HUES64 (cell line): ENCODE measurements around the gene EIF5.

Experiments used
- H3K27ac ChIP-seq: 2 replicates; pipeline ENCODE4 v1.7.0; 2013; ENCODE audit warnings: low read depth, low read length, inconsistent platforms
- H3K27me3 ChIP-seq: 2 replicates; pipeline ENCODE4 v1.6.1; 2013; ENCODE audit warnings: mild to moderate bottlenecking, low read length; ENCODE audit not compliant: insufficient read depth
- H3K36me3 ChIP-seq: 2 replicates; pipeline ENCODE4 v1.6.1; 2013; ENCODE audit warnings: mild to moderate bottlenecking, low read length; ENCODE audit not compliant: insufficient read depth
- H3K4me1 ChIP-seq: 2 replicates; pipeline ENCODE4 v1.6.1; 2013; ENCODE audit warnings: mild to moderate bottlenecking, low read length, moderate library complexity; ENCODE audit not compliant: insufficient read depth
- H3K4me3 ChIP-seq: 2 replicates; pipeline ENCODE4 v1.5.1; 2013; ENCODE audit warnings: mild to moderate bottlenecking, low read length, moderate library complexity
- H3K9ac ChIP-seq: 2 replicates; pipeline ENCODE4 v1.6.1; 2013; ENCODE audit warnings: mild to moderate bottlenecking, low read depth, low read length
- H3K9me3 ChIP-seq: 2 replicates; pipeline ENCODE4 v1.6.1; 2013; ENCODE audit warnings: low read depth, low read length; ENCODE audit not compliant: insufficient read depth
- WGBS: fragments of 150-250, 120-280 bp; methylation state at CpG from one replicate; pipeline ENCODE4 v1.1.7; 2013; ENCODE audit warnings: missing lambda C conversion rate; 5-methylcytosine and 5-hydroxymethylcytosine counted together

EIF5 gene

GRCh38 chr14:103377522-103378037 lies 43.5 kb downstream of the EIF5 start:
- Histone ChIP-seq H3K27me3 (no peaks in the 10 kb centered on the region), H3K27ac (no peak overlapping the region), H3K36me3 (no peaks in the 10 kb centered on the region), H3K4me1 (peaks cover 4% of the 10 kb centered on the region; the same call in 1 of the 2 replicates), H3K4me3 (no peak overlapping the region), H3K9me3 (peaks cover 4% of the 10 kb centered on the region; the same call in 1 of the 2 replicates), H3K9ac (no peak overlapping the region)
- 92% methylated on average over 2 of the region's 2 CpGs for WGBS

GRCh38 chr14:103378038-103378854 lies 44.2 kb downstream of the EIF5 start:
- Histone ChIP-seq H3K4me1 (no peaks in the 10 kb centered on the region), H3K36me3 (no peaks in the 10 kb centered on the region), H3K27ac (no peak overlapping the region), H3K9ac (no peak overlapping the region), H3K27me3 (no peaks in the 10 kb centered on the region), H3K4me3 (no peak overlapping the region), H3K9me3 (peaks cover 4% of the 10 kb centered on the region; the same call in 1 of the 2 replicates)
- 88% methylated on average over 14 of the region's 14 CpGs for WGBS

DNA sequence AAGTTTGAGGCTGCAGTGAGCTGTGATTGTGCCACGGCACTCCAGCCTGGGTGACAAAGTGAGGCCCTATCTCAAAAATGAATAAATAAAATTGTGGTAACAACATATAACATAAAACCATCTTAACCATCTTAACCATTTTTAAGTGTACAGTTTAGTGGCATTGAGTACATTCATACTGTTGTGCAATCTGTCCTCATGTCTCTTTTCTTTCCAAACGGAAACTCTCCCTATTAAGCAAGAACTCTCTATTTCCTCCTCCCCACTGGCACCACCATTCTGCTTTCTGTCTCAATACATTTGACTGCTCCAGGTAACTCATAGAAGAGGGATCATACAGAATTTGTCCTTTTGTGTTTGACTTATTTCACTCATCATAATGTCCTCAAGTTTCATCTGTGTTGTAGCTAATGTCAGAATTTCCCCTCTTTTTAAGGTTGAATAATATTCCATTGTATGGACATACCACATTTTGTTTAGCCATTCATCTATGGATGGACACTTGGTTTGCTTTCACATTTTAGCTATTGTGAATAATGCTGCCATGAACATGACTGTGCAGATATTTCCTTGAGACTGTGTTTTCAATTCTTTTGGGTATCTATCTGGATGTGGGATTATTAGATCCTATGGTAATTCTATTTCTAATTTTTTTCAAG lies 46.8 kb downstream of the EIF5 start:
- H3K9me3 ChIP-seq, result peaks cover 4% of the 10 kb centered on the region; the same call in 1 of the 2 replicates
- peaks cover 10% of the 10 kb centered on the region for H3K27me3 ChIP-seq
- H3K27ac ChIP-seq, result no peak overlapping the region
- no peak overlapping the region for H3K9ac ChIP-seq
- H3K36me3 ChIP-seq, result no peaks in the 10 kb centered on the region
- H3K4me3 ChIP-seq, result no peak overlapping the region
- H3K4me1 ChIP-seq, result no peaks in the 10 kb centered on the region
- WGBS, result 33% methylated on average over 1 of the region's 2 CpGs

- Histone ChIP-seq H3K27me3 (peaks cover 10% of the 10 kb centered on the region), H3K4me3 (no peak overlapping the region), H3K9me3 (peaks cover 4% of the 10 kb centered on the region; the same call in 1 of the 2 replicates), H3K36me3 (no peaks in the 10 kb centered on the region), H3K9ac (no peak overlapping the region), H3K27ac (no peak overlapping the region), H3K4me1 (peaks cover 5% of the 10 kb centered on the region; the same call in 1 of the 2 replicates)
- WGBS, result 86% methylated on average over 4 of the region's 4 CpGs
These were observed 48.3 kb downstream of the EIF5 start for GRCh38 chr14:103382376-103382775.

DNA sequence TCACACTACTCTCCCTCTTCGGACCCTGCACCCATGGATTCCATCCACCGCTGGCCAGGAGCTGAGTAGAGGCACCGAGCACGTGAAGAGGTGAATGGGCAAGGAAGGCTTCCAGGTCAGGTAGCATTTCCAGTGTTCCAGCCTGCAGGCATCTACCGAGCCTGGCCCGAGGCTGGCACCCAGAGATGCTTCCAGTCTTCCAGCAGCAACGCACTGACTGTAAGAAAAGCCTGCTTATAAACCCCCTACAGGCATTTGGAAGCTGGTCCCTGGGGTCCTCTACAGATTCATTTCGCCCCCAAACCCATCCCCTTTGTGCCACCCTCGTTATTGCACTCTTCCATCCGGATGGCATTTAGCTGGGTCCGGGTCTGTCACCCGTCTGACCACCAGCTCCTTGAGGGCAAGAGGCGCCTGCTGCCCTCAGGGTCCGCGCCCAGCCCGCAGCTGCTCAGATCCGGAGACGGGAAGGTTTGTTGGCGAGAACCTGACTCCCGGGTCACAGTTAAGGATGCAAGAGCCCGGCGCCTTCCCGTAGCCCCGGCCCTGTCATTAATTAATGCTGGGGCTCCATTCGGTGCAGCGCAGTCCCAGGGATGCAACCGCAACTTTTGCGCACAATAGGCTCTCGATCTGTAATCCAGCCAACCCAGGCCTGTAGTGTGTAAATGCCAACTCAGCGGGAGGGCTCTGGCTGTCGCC lies 50.6 kb downstream of the EIF5 start:
- peaks cover 4% of the 10 kb centered on the region; the same call in 1 of the 2 replicates for H3K9me3 ChIP-seq
- H3K4me1 ChIP-seq, result peaks cover 5% of the 10 kb centered on the region; the same call in 1 of the 2 replicates
- peak overlapping the region; percentile 94 for H3K4me3 ChIP-seq
- H3K9ac ChIP-seq, result peak overlapping the region; percentile 56
- peaks cover 10% of the 10 kb centered on the region for H3K27me3 ChIP-seq
- H3K27ac ChIP-seq, result peak overlapping the region; percentile 94; the same call in 1 of the 2 replicates
- H3K36me3 ChIP-seq, result no peaks in the 10 kb centered on the region
- 14% methylated on average over 31 of the region's 31 CpGs for WGBS

- peak within 1 kb of the TSS; percentile 94 for H3K27ac ChIP-seq
- no peaks in the 10 kb centered on the region for H3K36me3 ChIP-seq
- H3K4me3 ChIP-seq, result peak within 1 kb of the TSS; percentile 94
- H3K27me3 ChIP-seq, result peaks cover 10% of the 10 kb centered on the region
- peaks cover 4% of the 10 kb centered on the region; the same call in 1 of the 2 replicates for H3K9me3 ChIP-seq
- WGBS, result under 1% methylated on average over 91 of the region's 91 CpGs
- H3K4me1 ChIP-seq, result peaks cover 5% of the 10 kb centered on the region; the same call in 1 of the 2 replicates
- H3K9ac ChIP-seq, result peak within 1 kb of the TSS; percentile 88
These were observed 51.3 kb downstream of the EIF5 start, which contains the start of gene MARK3 for GRCh38 chr14:103385152-103385928. TSS of gene MARK3 (plus strand) at chr14:103385415. CDS start at chr14:103386030, 615 bp downstream.

- WGBS, result 2% methylated on average over 44 of the region's 44 CpGs
- Histone ChIP-seq H3K27me3 (peaks cover 10% of the 10 kb centered on the region), H3K9me3 (peaks cover 2% of the 10 kb centered on the region; the same call in 1 of the 2 replicates), H3K4me1 (peaks cover 5% of the 10 kb centered on the region; the same call in 1 of the 2 replicates), H3K36me3 (no peaks in the 10 kb centered on the region), H3K4me3 (peak overlapping the region; percentile 94), H3K9ac (peak overlapping the region; percentile 88), H3K27ac (peak overlapping the region; percentile 94; the same call in 1 of the 2 replicates)
These were observed 52.1 kb downstream of the EIF5 start for GRCh38 chr14:103385929-103386712.

DNA sequence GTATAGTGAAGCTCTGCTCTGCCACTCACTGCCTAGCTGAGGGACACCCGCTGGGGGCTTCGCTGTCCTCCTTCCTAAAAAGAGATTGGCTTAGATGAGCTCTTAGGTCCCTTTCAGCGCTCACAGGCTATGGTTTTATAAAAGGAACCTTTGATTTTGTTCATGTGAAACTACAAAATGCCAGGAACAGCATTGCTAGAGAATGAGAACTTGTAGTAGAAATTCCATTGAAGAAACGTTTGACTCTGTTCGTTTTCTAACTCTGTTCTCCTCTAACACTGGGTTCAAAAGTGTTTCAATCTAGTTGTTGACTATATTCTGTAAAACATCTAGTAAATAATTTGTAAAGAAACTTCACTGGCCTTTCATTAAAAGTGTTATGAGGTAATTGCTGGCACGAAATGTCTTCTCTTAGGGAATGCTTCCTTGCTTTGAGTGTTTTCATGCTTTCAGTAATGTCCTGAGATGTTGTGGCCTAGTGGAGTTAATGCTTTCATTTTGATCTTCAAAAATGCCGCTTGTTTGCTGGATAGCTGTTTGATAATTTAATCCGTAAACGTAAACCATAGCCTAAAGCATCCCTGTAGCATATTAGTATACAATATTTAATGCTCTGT lies 52.8 kb downstream of the EIF5 start:
- no peak overlapping the region for H3K27ac ChIP-seq
- WGBS, result 29% methylated on average over 6 of the region's 9 CpGs

DNA sequence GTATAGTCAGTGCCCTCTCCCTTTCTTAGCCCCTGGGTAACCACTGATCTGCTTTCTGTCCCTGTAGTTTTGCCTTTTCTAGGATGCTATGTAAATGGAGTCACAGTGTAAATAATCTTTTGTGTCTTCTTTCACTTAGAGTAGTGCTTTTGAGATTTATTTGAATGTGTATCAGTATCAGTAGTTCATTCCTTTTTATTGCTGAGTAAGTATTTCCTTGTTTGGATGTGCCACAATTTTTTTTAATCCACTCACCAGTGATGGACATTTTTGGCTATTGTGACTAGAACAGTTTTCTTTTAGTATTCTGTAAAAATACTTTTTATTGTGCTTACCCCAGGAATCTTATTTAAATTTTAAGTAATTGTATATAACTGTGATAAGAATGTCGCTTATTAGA lies 54.6 kb downstream of the EIF5 start:
- Histone ChIP-seq H3K4me3 (no peak overlapping the region), H3K27ac (no peak overlapping the region)
- 91% methylated on average over 1 of the region's 1 CpG for WGBS

More for the DNA sequence above, 52.8 kb downstream of the EIF5 start:
- Histone ChIP-seq H3K27me3 (peaks cover 10% of the 10 kb centered on the region), H3K36me3 (no peaks in the 10 kb centered on the region), H3K9ac (peak overlapping the region; percentile 88; the same call in 1 of the 2 replicates), H3K4me1 (peaks cover 5% of the 10 kb centered on the region; the same call in 1 of the 2 replicates), H3K9me3 (no peaks in the 10 kb centered on the region), H3K4me3 (peak overlapping the region; percentile 94)

More for the DNA sequence above, 54.6 kb downstream of the EIF5 start:
- peaks cover 6% of the 10 kb centered on the region for H3K27me3 ChIP-seq
- peaks cover 8% of the 10 kb centered on the region; the same call in 1 of the 2 replicates for H3K4me1 ChIP-seq
- H3K9me3 ChIP-seq, result no peaks in the 10 kb centered on the region
- no peaks in the 10 kb centered on the region for H3K36me3 ChIP-seq
- H3K9ac ChIP-seq, result no peak overlapping the region
